Measurements from ENCODE around the gene FAM222A.

Gene FAM222A

GRCh38 chr12:109764123-109764522, 50.5 kb downstream of the FAM222A start:
- no peak overlapping the region for H3K4me3 ChIP-seq (ENCODE audit: insufficient read depth, low read length, poor library complexity, severe bottlenecking)
- H3K27me3 ChIP-seq (ENCODE audit: low read length) = no peaks in the 10 kb centered on the region
- no peak overlapping the region for H3K9ac ChIP-seq (ENCODE audit: low read length)
- no peak overlapping the region for H3K27ac ChIP-seq (ENCODE audit: low read depth, low read length)
- no peaks in the 10 kb centered on the region for H3K9me3 ChIP-seq (ENCODE audit: insufficient read depth, low read length)
- TF ChIP-seq, protein P1, sequence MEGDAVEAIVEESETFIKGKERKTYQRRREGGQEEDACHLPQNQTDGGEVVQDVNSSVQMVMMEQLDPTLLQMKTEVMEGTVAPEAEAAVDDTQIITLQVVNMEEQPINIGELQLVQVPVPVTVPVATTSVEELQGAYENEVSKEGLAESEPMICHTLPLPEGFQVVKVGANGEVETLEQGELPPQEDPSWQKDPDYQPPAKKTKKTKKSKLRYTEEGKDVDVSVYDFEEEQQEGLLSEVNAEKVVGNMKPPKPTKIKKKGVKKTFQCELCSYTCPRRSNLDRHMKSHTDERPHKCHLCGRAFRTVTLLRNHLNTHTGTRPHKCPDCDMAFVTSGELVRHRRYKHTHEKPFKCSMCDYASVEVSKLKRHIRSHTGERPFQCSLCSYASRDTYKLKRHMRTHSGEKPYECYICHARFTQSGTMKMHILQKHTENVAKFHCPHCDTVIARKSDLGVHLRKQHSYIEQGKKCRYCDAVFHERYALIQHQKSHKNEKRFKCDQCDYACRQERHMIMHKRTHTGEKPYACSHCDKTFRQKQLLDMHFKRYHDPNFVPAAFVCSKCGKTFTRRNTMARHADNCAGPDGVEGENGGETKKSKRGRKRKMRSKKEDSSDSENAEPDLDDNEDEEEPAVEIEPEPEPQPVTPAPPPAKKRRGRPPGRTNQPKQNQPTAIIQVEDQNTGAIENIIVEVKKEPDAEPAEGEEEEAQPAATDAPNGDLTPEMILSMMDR (IDR thresholded peaks at IDR 0.05; ENCODE audit: insufficient read depth, low read length, poor library complexity, severe bottlenecking) = no peak
- no peak for TF ChIP-seq EZH2phosphoT487 (conservative IDR thresholded peaks at IDR 0.05; ENCODE audit: low read length)
- H3F3A ChIP-seq (ENCODE audit: insufficient read depth) = no peaks in the 10 kb centered on the region
- H3K9me2 ChIP-seq (replicated peaks; ENCODE audit: insufficient read depth, low read length) = no peaks in the 10 kb centered on the region
- H2AFZ ChIP-seq (ENCODE audit: low read depth, low read length, severe bottlenecking) = no peak overlapping the region
- no peaks in the 10 kb centered on the region for H4K20me1 ChIP-seq (ENCODE audit: low read depth, low read length)
- no peak overlapping the region for H3K4me2 ChIP-seq (ENCODE audit: low read depth, low read length, poor library complexity, severe bottlenecking)
- no peaks in the 10 kb centered on the region for H3K79me2 ChIP-seq (ENCODE audit: insufficient read depth, low read length)
- H3K36me3 ChIP-seq (ENCODE audit: low read length) = no peaks in the 10 kb centered on the region

DNA sequence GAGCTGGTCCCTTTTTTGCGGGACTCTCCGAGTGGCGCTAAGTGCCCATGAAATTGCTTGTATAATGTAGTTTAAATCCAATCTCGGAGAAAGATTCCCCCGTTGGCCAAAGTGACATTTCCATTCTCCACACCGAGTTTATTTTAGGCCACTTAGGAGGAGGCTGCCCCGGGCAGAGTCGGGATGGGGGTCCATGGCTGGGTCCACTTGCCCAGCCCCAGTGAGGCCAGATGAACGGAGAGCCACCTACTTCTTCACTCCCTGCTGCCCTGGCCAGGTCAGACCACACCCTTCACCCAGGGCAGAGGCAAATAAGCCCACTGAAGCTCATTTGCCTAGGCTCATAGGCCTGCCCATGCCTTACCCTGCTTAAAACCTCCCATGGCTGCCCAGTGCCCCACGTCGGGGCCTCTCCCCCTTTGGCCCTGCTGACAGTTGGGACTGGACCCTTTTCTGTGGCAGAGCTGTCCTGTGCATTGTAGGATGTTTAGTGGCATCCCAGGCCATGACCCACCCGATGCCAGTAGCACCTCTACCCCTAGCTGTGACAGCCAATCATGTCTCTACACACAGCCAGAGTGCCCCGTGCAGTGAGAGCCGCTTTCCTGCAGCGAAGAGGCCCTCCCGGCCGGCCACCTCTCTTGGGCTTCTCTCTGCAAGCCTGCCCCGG, 51.3 kb downstream of the FAM222A start:
- no peak overlapping the region for H3K4me2 ChIP-seq (ENCODE audit: low read depth, low read length, poor library complexity, severe bottlenecking)
- H3K27ac ChIP-seq (ENCODE audit: low read depth, low read length) = no peak overlapping the region
- no peaks in the 10 kb centered on the region for H3K9me3 ChIP-seq (ENCODE audit: insufficient read depth, low read length)
- no peaks in the 10 kb centered on the region for H3F3A ChIP-seq (ENCODE audit: insufficient read depth)
- no peak overlapping the region for H3K4me3 ChIP-seq (ENCODE audit: insufficient read depth, low read length, poor library complexity, severe bottlenecking)
- H3K9ac ChIP-seq (ENCODE audit: low read length) = no peak overlapping the region
- no peaks in the 10 kb centered on the region for H3K79me2 ChIP-seq (ENCODE audit: insufficient read depth, low read length)
- H3K36me3 ChIP-seq (ENCODE audit: low read length) = no peaks in the 10 kb centered on the region
- H2AFZ ChIP-seq (ENCODE audit: low read depth, low read length, severe bottlenecking) = no peak overlapping the region
- H3K27me3 ChIP-seq (ENCODE audit: low read length) = no peaks in the 10 kb centered on the region
- no peaks in the 10 kb centered on the region for H4K20me1 ChIP-seq (ENCODE audit: low read depth, low read length)
- no peaks in the 10 kb centered on the region for H3K9me2 ChIP-seq (replicated peaks; ENCODE audit: insufficient read depth, low read length)
- TF ChIP-seq, protein P1 (IDR thresholded peaks at IDR 0.05; ENCODE audit: insufficient read depth, low read length, poor library complexity, severe bottlenecking) = no peak
- TF ChIP-seq EZH2phosphoT487 (conservative IDR thresholded peaks at IDR 0.05; ENCODE audit: low read length) = no peak

DNA sequence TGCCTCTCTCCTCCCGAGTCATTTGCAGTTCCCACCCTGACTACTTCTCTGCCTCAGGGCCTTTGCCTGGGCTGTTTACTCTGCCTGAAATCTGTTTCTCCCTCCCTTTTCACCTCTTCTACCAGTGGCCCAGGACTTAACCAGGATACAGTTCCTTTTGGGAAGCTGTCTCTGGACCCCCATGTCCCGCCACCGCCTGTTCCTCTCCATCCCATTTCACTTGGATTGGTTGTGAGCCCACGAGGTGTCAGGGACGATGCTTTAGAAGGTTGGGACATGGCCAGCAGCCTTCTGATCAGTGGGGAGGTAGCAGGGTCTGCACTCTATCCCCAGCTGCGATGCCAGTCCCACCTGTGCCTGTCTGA, 51.8 kb downstream of the FAM222A start:
- H3K79me2 ChIP-seq (ENCODE audit: insufficient read depth, low read length) = no peaks in the 10 kb centered on the region
- H3K4me3 ChIP-seq (ENCODE audit: insufficient read depth, low read length, poor library complexity, severe bottlenecking) = no peak overlapping the region
- no peak overlapping the region for H3K27ac ChIP-seq (ENCODE audit: low read depth, low read length)
- H3K9me3 ChIP-seq (ENCODE audit: insufficient read depth, low read length) = no peaks in the 10 kb centered on the region
- H3F3A ChIP-seq (ENCODE audit: insufficient read depth) = no peaks in the 10 kb centered on the region
- H3K9me2 ChIP-seq (replicated peaks; ENCODE audit: insufficient read depth, low read length) = no peaks in the 10 kb centered on the region
- H3K9ac ChIP-seq (ENCODE audit: low read length) = no peak overlapping the region
- TF ChIP-seq EZH2phosphoT487 (conservative IDR thresholded peaks at IDR 0.05; ENCODE audit: low read length) = no peak
- TF ChIP-seq, protein P1 (IDR thresholded peaks at IDR 0.05; ENCODE audit: insufficient read depth, low read length, poor library complexity, severe bottlenecking) = no peak
- H3K4me2 ChIP-seq (ENCODE audit: low read depth, low read length, poor library complexity, severe bottlenecking) = no peak overlapping the region
- no peaks in the 10 kb centered on the region for H3K27me3 ChIP-seq (ENCODE audit: low read length)
- H2AFZ ChIP-seq (ENCODE audit: low read depth, low read length, severe bottlenecking) = no peak overlapping the region
- H4K20me1 ChIP-seq (ENCODE audit: low read depth, low read length) = no peaks in the 10 kb centered on the region
- H3K36me3 ChIP-seq (ENCODE audit: low read length) = no peaks in the 10 kb centered on the region

Measured in SU-DHL-6 (cell line).